Uterus (tissue), 2 donors: ENCODE results near the gene CERS6.

Source experiments
- POLR2A ChIP-seq, 2 donors: fragments of 450-650 bp; IDR thresholded peaks; one replicate each; pipeline ENCODE4 v1.6.1; 2016; ENCODE audit warnings: antibody characterized with exemption in 2 of 2, mild to moderate bottlenecking in 1 of 2, moderate library complexity in 1 of 2
- TF ChIP-seq, protein P1 (sequence below), 4 experiments: fragments of 200-600 bp in 2 of 4; fragments of 450-650 bp in 2 of 4; sonication (generic) in 2 of 4; IDR thresholded peaks; one replicate each; pipeline ENCODE4 v1.5.1; 2016 to 2019; ENCODE audit warnings: antibody characterized with exemption in 4 of 4, mild to moderate bottlenecking in 2 of 4, moderate library complexity in 1 of 4

GRCh38 chr2:168722592-168722991 lies 266.5 kb downstream of the CERS6 start:
- no peak for TF ChIP-seq POLR2A (IDR thresholded peaks at IDR 0.05)
- TF ChIP-seq, protein P1, sequence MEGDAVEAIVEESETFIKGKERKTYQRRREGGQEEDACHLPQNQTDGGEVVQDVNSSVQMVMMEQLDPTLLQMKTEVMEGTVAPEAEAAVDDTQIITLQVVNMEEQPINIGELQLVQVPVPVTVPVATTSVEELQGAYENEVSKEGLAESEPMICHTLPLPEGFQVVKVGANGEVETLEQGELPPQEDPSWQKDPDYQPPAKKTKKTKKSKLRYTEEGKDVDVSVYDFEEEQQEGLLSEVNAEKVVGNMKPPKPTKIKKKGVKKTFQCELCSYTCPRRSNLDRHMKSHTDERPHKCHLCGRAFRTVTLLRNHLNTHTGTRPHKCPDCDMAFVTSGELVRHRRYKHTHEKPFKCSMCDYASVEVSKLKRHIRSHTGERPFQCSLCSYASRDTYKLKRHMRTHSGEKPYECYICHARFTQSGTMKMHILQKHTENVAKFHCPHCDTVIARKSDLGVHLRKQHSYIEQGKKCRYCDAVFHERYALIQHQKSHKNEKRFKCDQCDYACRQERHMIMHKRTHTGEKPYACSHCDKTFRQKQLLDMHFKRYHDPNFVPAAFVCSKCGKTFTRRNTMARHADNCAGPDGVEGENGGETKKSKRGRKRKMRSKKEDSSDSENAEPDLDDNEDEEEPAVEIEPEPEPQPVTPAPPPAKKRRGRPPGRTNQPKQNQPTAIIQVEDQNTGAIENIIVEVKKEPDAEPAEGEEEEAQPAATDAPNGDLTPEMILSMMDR (IDR thresholded peaks at IDR 0.05), result no peak
